K562 (cell line): ENCODE data around the gene ADAP1. TPM values are rescaled to one million over a fixed set of nuclear protein-coding genes. Genes with fewer than 3 reads are reported as not detected.

ENCODE experiments used
- ARNT ChIP-seq, 2 experiments: fragments of 450-650 bp; IDR thresholded peaks; 2 replicates each; pipeline ENCODE4 v1.6.1; 2016; ENCODE audit warnings: mild to moderate bottlenecking in 1 of 2
- ASH1L ChIP-seq: fragments of 450-650 bp; IDR thresholded peaks from 2 replicates; pipeline ENCODE4 v1.6.1; 2018; ENCODE audit warnings: borderline replicate concordance, mild to moderate bottlenecking, low read depth; ENCODE audit not compliant: partially characterized antibody
- CC2D1A ChIP-seq: fragments of 450-650 bp; IDR thresholded peaks from 2 replicates; pipeline ENCODE4 v1.6.1; 2017; ENCODE audit warnings: mild to moderate bottlenecking
- CHD2 ChIP-seq: IDR thresholded peaks from 2 replicates; pipeline ENCODE4 v1.6.1; 2011; ENCODE audit warnings: low read depth, low read length
- DNMT1 ChIP-seq: fragments of 450-650 bp; IDR thresholded peaks from 2 replicates; pipeline ENCODE4 v1.6.1; 2016; ENCODE audit warnings: antibody characterized with exemption, mild to moderate bottlenecking
- GATAD2A ChIP-seq: fragments of 450-650 bp; IDR thresholded peaks from 2 replicates; pipeline ENCODE4 v1.6.1; 2017
- HDAC1 ChIP-seq, 2 experiments: fragments of 450-650 bp; IDR thresholded peaks; 2 replicates each; pipeline ENCODE4 v1.6.1; 2016 to 2017; ENCODE audit warnings: inconsistent platforms in 1 of 2, mild to moderate bottlenecking in 1 of 2, moderate library complexity in 1 of 2
- MCM2 ChIP-seq: fragments of 450-650 bp; IDR thresholded peaks from 2 replicates; pipeline ENCODE4 v1.6.1; 2017; ENCODE audit warnings: low read depth, mild to moderate bottlenecking
- PURB ChIP-seq: sonication (generic); formaldehyde crosslinking; IDR thresholded peaks from 2 replicates; pipeline ENCODE4 v1.9.0; 2021; ENCODE audit warnings: low read depth, mild to moderate bottlenecking, missing genetic modification reagents
- SFPQ ChIP-seq: fragments of 200-400 bp; formaldehyde crosslinking; IDR thresholded peaks from 2 replicates; pipeline ENCODE4 v1.6.1; 2017; ENCODE audit warnings: mild to moderate bottlenecking, low read depth, low read length, moderate library complexity
- SRSF3 ChIP-seq: fragments of 200-400 bp; formaldehyde crosslinking; IDR thresholded peaks from 2 replicates; pipeline ENCODE4 v1.6.1; 2016; ENCODE audit warnings: mild to moderate bottlenecking, low read length, moderate library complexity; ENCODE audit not compliant: insufficient read depth
- STAG1 ChIP-seq: sonication (generic); formaldehyde crosslinking; IDR thresholded peaks from 2 replicates; pipeline ENCODE4 v1.5.0; 2020; ENCODE audit warnings: missing genetic modification reagents, borderline replicate concordance
- ZNF274 ChIP-seq: IDR thresholded peaks from 2 replicates; pipeline ENCODE4 v1.6.1; 2011; ENCODE audit warnings: low read depth, mild to moderate bottlenecking, low read length, moderate library complexity, borderline replicate concordance
- ZNF3 ChIP-seq: fragments of 250-450 bp; sonication (Bioruptor Pico); IDR thresholded peaks from 2 replicates; pipeline ENCODE4 v1.5.0; 2021; ENCODE audit warnings: mild to moderate bottlenecking, moderate library complexity
- ZNF583 ChIP-seq: fragments of 250-450 bp; sonication (Bioruptor Pico); IDR thresholded peaks from 2 replicates; pipeline ENCODE4 v1.4.0; 2020
- polyA plus RNA-seq, 8 experiments: library from polyadenylated mRNA; depleted of rRNA in 4 of 8; stranded (reverse) in 5 of 8; unstranded in 3 of 8; fragments of >200 nt; fragmentation: Nextera tagmentation in 2 of 8; fragmentation: Illumina TruSeq in 1 of 8; extraction: Ambion mirVana in 2 of 8; extraction: Trizol in 1 of 8; gene quantifications; 2 replicates each; pipeline versions ENCODE4 v1.2.1 to v1.2.3, GENCODE V29; 2011 to 2014; ENCODE audit warnings: inconsistent platforms in 1 of 8, missing spikeins in 1 of 8
- total RNA-seq, 7 experiments: library from RNA; depleted of rRNA in 6 of 7; stranded (reverse); fragments of >200 nt in 6 of 7; fragmentation: Illumina TruSeq in 2 of 7; extraction: Trizol in 2 of 7; gene quantifications; 2 replicates each; pipeline versions ENCODE4 v1.2.1 to v1.2.3, GENCODE V29; 2011 to 2021; ENCODE audit warnings: low replicate concordance in 1 of 7
- TF ChIP-seq, protein P1 (sequence below), 2 experiments: IDR thresholded peaks; 2 replicates each; pipeline ENCODE4 v1.6.1; 2011; ENCODE audit warnings: borderline replicate concordance in 1 of 2, control low read depth in 1 of 2, low read depth in 1 of 2, low read length in 1 of 2, mild to moderate bottlenecking in 1 of 2, mixed read lengths in 1 of 2, moderate library complexity in 1 of 2; ENCODE audit not compliant: insufficient read depth in 1 of 2, insufficient read length in 1 of 2, poor library complexity in 1 of 2, severe bottlenecking in 1 of 2; ENCODE audit errors: extremely low read depth in 1 of 2
- TF ChIP-seq, protein P2 (sequence below): sonication (generic); formaldehyde crosslinking; IDR thresholded peaks from 2 replicates; pipeline ENCODE4 v1.4.0; 2020; ENCODE audit warnings: mild to moderate bottlenecking, missing genetic modification reagents

ADAP1 gene
- total and polyA plus RNA-seq, 9 of the 15 experiments (the other 6 are each of a cell fraction or from before 2014, with no cell fraction given): 0.27 to 1.4 (median 0.52) TPM; not detected in 3

DNA sequence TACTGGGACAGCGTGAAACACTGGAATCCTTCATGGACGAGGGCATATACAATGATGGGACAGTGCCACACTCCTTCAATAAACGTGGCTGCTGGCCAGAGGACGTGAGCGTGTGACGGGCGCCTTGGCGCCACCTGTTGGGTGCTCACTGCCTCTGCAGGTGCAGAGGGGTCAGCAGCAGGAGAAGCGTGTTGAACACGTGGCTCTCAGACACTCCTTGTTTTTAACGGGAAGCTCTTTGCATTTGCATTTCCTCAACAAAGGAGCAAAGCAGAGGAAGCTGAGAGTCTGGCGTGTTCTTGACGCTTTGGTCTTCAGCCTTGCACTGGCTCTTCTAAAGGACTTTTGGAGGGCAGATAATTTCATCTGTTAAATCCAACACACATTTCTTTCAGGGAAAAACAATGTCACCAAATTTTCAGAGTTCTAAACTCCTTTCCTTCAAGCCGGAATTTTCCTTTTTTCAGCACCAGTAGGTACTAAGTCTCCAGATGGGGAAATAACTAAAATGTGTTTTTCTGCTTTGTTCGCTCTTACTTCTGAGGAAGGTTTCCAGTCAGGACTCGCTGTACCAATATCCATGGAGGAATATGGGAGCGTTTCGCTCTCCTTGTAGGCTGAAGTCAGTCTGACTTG is 81.0 kb downstream of the ADAP1 start (continued):
- TF ChIP-seq SFPQ (no peak), SRSF3 (no peak), ZNF274 (no peak), ZNF583 (CRISPR knock-in tag) (peak; percentile 78), PURB (no peak), GATAD2A (no peak), ARNT (IDR thresholded peaks at IDR 0.05) (peak in 1 of 2 experiments; percentile 33; a peak in 1 of 4 replicates), ZNF3 (CRISPR knock-in tag) (no peak), CC2D1A (peak; percentile 39; the same call in 1 of the 2 replicates), CHD2 (peak; percentile 47; the same call in 1 of the 2 replicates), DNMT1 (no peak), STAG1 (CRISPR knock-in tag) (peak; percentile 94), ASH1L (peak; percentile 71), MCM2 (no peak), HDAC1 (IDR thresholded peaks at IDR 0.05) (peak in 1 of 2 experiments; percentile 84; a peak in 2 of 4 replicates)
- TF ChIP-seq, protein P1, sequence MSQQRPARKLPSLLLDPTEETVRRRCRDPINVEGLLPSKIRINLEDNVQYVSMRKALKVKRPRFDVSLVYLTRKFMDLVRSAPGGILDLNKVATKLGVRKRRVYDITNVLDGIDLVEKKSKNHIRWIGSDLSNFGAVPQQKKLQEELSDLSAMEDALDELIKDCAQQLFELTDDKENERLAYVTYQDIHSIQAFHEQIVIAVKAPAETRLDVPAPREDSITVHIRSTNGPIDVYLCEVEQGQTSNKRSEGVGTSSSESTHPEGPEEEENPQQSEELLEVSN (IDR thresholded peaks at IDR 0.05; ENCODE audit: borderline replicate concordance in 1 of 2, extremely low read depth in 1 of 2, insufficient read depth in 1 of 2, insufficient read length in 1 of 2, low read depth in 1 of 2, low read length in 1 of 2, poor library complexity in 1 of 2, severe bottlenecking in 1 of 2): peak; percentile 99
- TF ChIP-seq, protein P2, sequence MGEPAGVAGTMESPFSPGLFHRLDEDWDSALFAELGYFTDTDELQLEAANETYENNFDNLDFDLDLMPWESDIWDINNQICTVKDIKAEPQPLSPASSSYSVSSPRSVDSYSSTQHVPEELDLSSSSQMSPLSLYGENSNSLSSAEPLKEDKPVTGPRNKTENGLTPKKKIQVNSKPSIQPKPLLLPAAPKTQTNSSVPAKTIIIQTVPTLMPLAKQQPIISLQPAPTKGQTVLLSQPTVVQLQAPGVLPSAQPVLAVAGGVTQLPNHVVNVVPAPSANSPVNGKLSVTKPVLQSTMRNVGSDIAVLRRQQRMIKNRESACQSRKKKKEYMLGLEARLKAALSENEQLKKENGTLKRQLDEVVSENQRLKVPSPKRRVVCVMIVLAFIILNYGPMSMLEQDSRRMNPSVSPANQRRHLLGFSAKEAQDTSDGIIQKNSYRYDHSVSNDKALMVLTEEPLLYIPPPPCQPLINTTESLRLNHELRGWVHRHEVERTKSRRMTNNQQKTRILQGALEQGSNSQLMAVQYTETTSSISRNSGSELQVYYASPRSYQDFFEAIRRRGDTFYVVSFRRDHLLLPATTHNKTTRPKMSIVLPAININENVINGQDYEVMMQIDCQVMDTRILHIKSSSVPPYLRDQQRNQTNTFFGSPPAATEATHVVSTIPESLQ (CRISPR knock-in tag): peak; percentile 98; the same call in 1 of the 2 replicates
